Fibroblast of lung (primary cell): ENCODE data around the gene HPCAL1.

Experiments used
- CTCF ChIP-seq, 2 donors: IDR thresholded peaks in 1 of 2; conservative IDR thresholded peaks in 1 of 2; 1 replicate in 1 of 2; 2 replicates in 1 of 2; pipeline ENCODE4 v1.5.1; 2011 to 2012; ENCODE audit warnings: low read length in 2 of 2, control low read depth in 1 of 2, inconsistent platforms in 1 of 2, low read depth in 1 of 2, mild to moderate bottlenecking in 1 of 2
- EZH2 ChIP-seq: IDR thresholded peaks from 2 replicates; pipeline ENCODE4 v1.5.1; 2012; ENCODE audit warnings: low read length, control low read depth, mild to moderate bottlenecking; ENCODE audit errors: missing control alignments

GRCh38 chr2:10436583-10437110 lies 133.9 kb downstream of the HPCAL1 start:
- no peak for TF ChIP-seq CTCF (conservative IDR thresholded peaks at IDR 0.05 in 1 of 2, IDR thresholded peaks at IDR 0.05 in 1 of 2; ENCODE audit: low read depth in 1 of 2, low read length in 2 of 2)
- no peak for TF ChIP-seq EZH2
